GM23338 (cell line): ENCODE results near the gene COMMD4. TPM values are rescaled to one million over a fixed set of nuclear protein-coding genes. Genes with fewer than 3 reads are reported as not detected.
A peak's percentile ranks its signal among the peaks of the same experiment; 100 is the strongest.
"Not testable (repeated sequence)": the region's sequence is repeated elsewhere in the genome, so short reads cannot be mapped to it uniquely, and the experiment has no call there.

Experiments
- ATAC-seq: fragments of 200-7000 bp; cut with Tn5 transposase; 3 replicates; pipeline ENCODE4 v1.9.1; 2020
- DNase-seq: peaks from one replicate; pipeline ENCODE4 v3.0.0-alpha.2; 2015; ENCODE audit warnings: low spot score
- H2AFZ ChIP-seq: fragments of 200-600 bp; sonication (generic); 2 replicates; pipeline ENCODE4 v1.8.0; 2016; ENCODE audit warnings: antibody characterized with exemption, mild to moderate bottlenecking, moderate library complexity
- H3F3A ChIP-seq: fragments of 200-600 bp; sonication (generic); replicated peaks from 2 replicates; pipeline ENCODE4 v1.8.0; 2017; ENCODE audit warnings: antibody characterized with exemption, mixed run types, low read depth
- H3K27ac ChIP-seq: fragments of 200-600 bp; sonication (generic); 2 replicates; pipeline ENCODE4 v1.6.1; 2016; ENCODE audit warnings: low read depth
- H3K27me3 ChIP-seq: fragments of 200-600 bp; sonication (generic); 2 replicates; pipeline ENCODE4 v1.8.0; 2016; ENCODE audit warnings: mild to moderate bottlenecking, mixed run types, moderate library complexity; ENCODE audit not compliant: insufficient read depth
- H3K36me3 ChIP-seq: fragments of 200-600 bp; sonication (generic); 2 replicates; pipeline ENCODE4 v1.8.0; 2016; ENCODE audit warnings: mild to moderate bottlenecking; ENCODE audit not compliant: insufficient read depth
- H3K4me1 ChIP-seq: fragments of 200-600 bp; sonication (generic); 2 replicates; pipeline ENCODE4 v1.8.0; 2016; ENCODE audit warnings: mild to moderate bottlenecking, moderate library complexity; ENCODE audit not compliant: insufficient read depth
- H3K4me2 ChIP-seq: fragments of 200-600 bp; sonication (generic); 2 replicates; pipeline ENCODE4 v1.7.1; 2017; ENCODE audit warnings: mixed run types
- H3K4me3 ChIP-seq: fragments of 200-600 bp; sonication (generic); 2 replicates; pipeline ENCODE4 v1.6.1; 2016; ENCODE audit warnings: mixed run types
- H3K79me2 ChIP-seq: fragments of 200-600 bp; sonication (generic); replicated peaks from 2 replicates; pipeline ENCODE4 v1.8.0; 2017; ENCODE audit warnings: mild to moderate bottlenecking; ENCODE audit not compliant: insufficient read depth
- H3K9me2 ChIP-seq: fragments of 200-600 bp; sonication (generic); 2 replicates; pipeline ENCODE4 v1.8.0; 2017; ENCODE audit not compliant: insufficient read depth
- H4K20me1 ChIP-seq: fragments of 200-600 bp; sonication (generic); replicated peaks from 2 replicates; pipeline ENCODE4 v1.8.0; 2017; ENCODE audit warnings: mild to moderate bottlenecking; ENCODE audit not compliant: insufficient read depth
- H3K27ac Mint-ChIP-seq: 2 replicates; pipeline ENCODE4 v1.8.0; 2020; ENCODE audit warnings: inconsistent platforms, mild to moderate bottlenecking, moderate library complexity, mixed read lengths
- H3K27me3 Mint-ChIP-seq: 3 replicates; pipeline ENCODE4 v1.8.0; 2022; ENCODE audit warnings: low read depth, mild to moderate bottlenecking, moderate library complexity, mixed read lengths, inconsistent platforms; ENCODE audit not compliant: insufficient read depth, poor library complexity
- H3K36me3 Mint-ChIP-seq: 3 replicates; pipeline ENCODE4 v1.8.0; 2021; ENCODE audit warnings: low read depth, mild to moderate bottlenecking, inconsistent platforms, moderate library complexity, mixed read lengths
- H3K4me1 Mint-ChIP-seq: 3 replicates; pipeline ENCODE4 v1.8.0; 2020; ENCODE audit warnings: mild to moderate bottlenecking, inconsistent platforms, mixed read lengths
- H3K4me3 Mint-ChIP-seq: 3 replicates; pipeline ENCODE4 v1.8.0; 2021; ENCODE audit warnings: moderate library complexity, mild to moderate bottlenecking, inconsistent platforms, mixed read lengths
- H3K9me3 Mint-ChIP-seq: 3 replicates; pipeline ENCODE4 v1.8.0; 2020; ENCODE audit warnings: moderate library complexity, mild to moderate bottlenecking, inconsistent platforms, mixed read lengths
- NANOG ChIP-seq: IDR thresholded peaks from 2 replicates; pipeline ENCODE4 v1.6.1; 2016; ENCODE audit warnings: antibody characterized with exemption, borderline replicate concordance
- POLR2AphosphoS5 ChIP-seq: IDR thresholded peaks from 2 replicates; pipeline ENCODE4 v1.6.1; 2016; ENCODE audit warnings: antibody characterized with exemption, low read depth
- STAT1 ChIP-seq: IDR thresholded peaks from one replicate; pipeline ENCODE4 v1.6.1; 2016; ENCODE audit warnings: antibody characterized with exemption; ENCODE audit not compliant: unreplicated experiment
- ZNF114 ChIP-seq: fragments of 250-450 bp; sonication (Bioruptor Pico); IDR thresholded peaks from 2 replicates; pipeline ENCODE4 v1.5.0; 2020; ENCODE audit warnings: mild to moderate bottlenecking, moderate library complexity
- ZNF331 ChIP-seq: fragments of 250-450 bp; sonication (Bioruptor Pico); IDR thresholded peaks from 2 replicates; pipeline ENCODE4 v1.5.0; 2020; ENCODE audit warnings: low read depth, mild to moderate bottlenecking, moderate library complexity
- polyA plus RNA-seq: library from polyadenylated mRNA; unstranded; fragments of >200 nt; fragmentation: Nextera tagmentation; extraction: Ambion mirVana; gene quantifications from 2 replicates; pipeline ENCODE4 v1.2.1, GENCODE V29; 2016
- total RNA-seq: library from RNA; depleted of rRNA; stranded (reverse); fragments of >200 nt; shearing (Covaris generic); gene quantifications from 2 replicates; pipeline ENCODE4 v1.2.3, GENCODE V29; 2014

The COMMD4 gene
- total and polyA plus RNA-seq, 2 experiments from 2014 or later = 131 TPM

GRCh38 chr15:75349351-75349669, 13.4 kb downstream of the COMMD4 start:
- 0 out of 3 replicates have a peak overlapping the region, but pooled peaks have one; percentile 92 for H3K4me3 Mint-ChIP-seq
- not testable (repeated sequence) for H4K20me1 ChIP-seq, H3K9me3 Mint-ChIP-seq, H3K36me3 Mint-ChIP-seq, DNase-seq, H3K27ac ChIP-seq, H3K27ac Mint-ChIP-seq, H3K36me3 ChIP-seq, H3F3A ChIP-seq, H3K4me1 Mint-ChIP-seq, ATAC-seq, H3K4me1 ChIP-seq, H3K9me2 ChIP-seq, H3K79me2 ChIP-seq, H2AFZ ChIP-seq
- Histone ChIP-seq H3K4me2 (peak overlapping the region; percentile 97), H3K4me3 (peak overlapping the region; percentile 95; the same call in 1 of the 2 replicates), H3K27me3 (peaks cover 36% of the 10 kb centered on the region)
- H3K27me3 Mint-ChIP-seq = peaks cover 32% of the 10 kb centered on the region

GRCh38 chr15:75349851-75350588, 14.2 kb downstream of the COMMD4 start:
- no peaks in the 10 kb centered on the region for H3K79me2 ChIP-seq
- Mint-ChIP-seq H3K27me3 (peaks cover 32% of the 10 kb centered on the region), H3K27ac (no peak overlapping the region), H3K36me3 (peaks cover 5% of the 10 kb centered on the region; the same call in 1 of the 3 replicates), H3K4me1 (peaks cover 4% of the 10 kb centered on the region; the same call in 2 of the 3 replicates), H3K9me3 (no peaks in the 10 kb centered on the region), H3K4me3 (no peak overlapping the region)
- 0 out of 2 replicates have a peak, but pooled peaks cover 4% of the 10 kb centered on the region for H3F3A ChIP-seq
- ATAC-seq = no peak
- H3K27ac ChIP-seq = no peak overlapping the region
- no peak overlapping the region for H2AFZ ChIP-seq
- H3K36me3 ChIP-seq = no peaks in the 10 kb centered on the region
- peaks cover 36% of the 10 kb centered on the region for H3K27me3 ChIP-seq
- peaks cover 4% of the 10 kb centered on the region; the same call in 1 of the 2 replicates for H3K4me1 ChIP-seq
- TF ChIP-seq STAT1 (no peak), ZNF114 (no peak), NANOG (no peak)
- no peak overlapping the region for H3K4me2 ChIP-seq
- H3K4me3 ChIP-seq = no peak overlapping the region
- H3K9me2 ChIP-seq = 0 out of 2 replicates have a peak, but pooled peaks cover 5% of the 10 kb centered on the region
- H4K20me1 ChIP-seq = no peaks in the 10 kb centered on the region
- DNase-seq = no peak

GRCh38 chr15:75350601-75351361, 14.9 kb downstream of the COMMD4 start:
- TF ChIP-seq POLR2AphosphoS5 = peak; percentile 14; the same call in 1 of the 2 replicates
- TF ChIP-seq ZNF331 = no peak
- TF ChIP-seq NANOG = no peak
- H3K4me3 Mint-ChIP-seq = no peak overlapping the region
- Histone ChIP-seq H3K4me1 (peaks cover 4% of the 10 kb centered on the region; the same call in 1 of the 2 replicates), H3K4me3 (no peak overlapping the region), H3K27ac (no peak overlapping the region), H3K36me3 (no peaks in the 10 kb centered on the region), H3K9me2 (0 out of 2 replicates have a peak, but pooled peaks cover 5% of the 10 kb centered on the region), H4K20me1 (no peaks in the 10 kb centered on the region), H3K4me2 (no peak overlapping the region), H3F3A (0 out of 2 replicates have a peak, but pooled peaks cover 4% of the 10 kb centered on the region), H3K79me2 (no peaks in the 10 kb centered on the region), H2AFZ (no peak overlapping the region), H3K27me3 (peaks cover 35% of the 10 kb centered on the region)
- H3K4me1 Mint-ChIP-seq = peaks cover 4% of the 10 kb centered on the region; the same call in 2 of the 3 replicates
- H3K27me3 Mint-ChIP-seq = peaks cover 31% of the 10 kb centered on the region
- no peak overlapping the region for H3K27ac Mint-ChIP-seq
- H3K36me3 Mint-ChIP-seq = peaks cover 5% of the 10 kb centered on the region; the same call in 1 of the 3 replicates
- no peaks in the 10 kb centered on the region for H3K9me3 Mint-ChIP-seq
- no peak for DNase-seq
- no peak for ATAC-seq
